ENCODE data around the gene LAMA1. TPM values are rescaled to one million over a fixed set of nuclear protein-coding genes. Genes with fewer than 3 reads are reported as not detected.

Gene LAMA1
- total RNA-seq, 1 experiment from 2014 or later: 11.3 TPM

GRCh38 chr18:7158216-7158615, 40.6 kb upstream of the LAMA1 start:
- Mint-ChIP-seq H3K27me3 (ENCODE audit: insufficient read depth, unreplicated experiment) (no peaks in the 10 kb centered on the region), H3K27ac (ENCODE audit: low read depth, unreplicated experiment) (no peak overlapping the region), H3K36me3 (ENCODE audit: insufficient read depth, unreplicated experiment) (no peaks in the 10 kb centered on the region), H3K9me3 (ENCODE audit: unreplicated experiment) (no peaks in the 10 kb centered on the region), H3K4me1 (ENCODE audit: insufficient read depth, unreplicated experiment) (peaks cover 5% of the 10 kb centered on the region), H3K4me3 (ENCODE audit: unreplicated experiment) (no peak overlapping the region)
- TF ChIP-seq CTCF (IDR thresholded peaks at IDR 0.05; ENCODE audit: unreplicated experiment): no peak
- peak; percentile 33 for DNase-seq (ENCODE audit: unreplicated experiment)
- intact Hi-C loops (cut with micrococcal nuclease): no loop called here
- POLR2A ChIA-PET: interaction anchor here (0.8 kb wide), 1 partner anchor 68 kb away, joined by 3 read pairs; no protein-coding TSS in a partner anchor
- BruUV-seq (replicated peaks): no TSS peak
- CTCF ChIA-PET: interaction anchor here (0.7 to 1.4 kb wide), 3 partner anchors 16 to 19 kb away, joined by 3 to 10 read pairs (median 4); no protein-coding TSS in a partner anchor

GRCh38 chr18:7157760-7158159, 40.2 kb upstream of the LAMA1 start:
- no peaks in the 10 kb centered on the region for H3K36me3 Mint-ChIP-seq (ENCODE audit: insufficient read depth, unreplicated experiment)
- peaks cover 5% of the 10 kb centered on the region for H3K4me1 Mint-ChIP-seq (ENCODE audit: insufficient read depth, unreplicated experiment)
- H3K9me3 Mint-ChIP-seq (ENCODE audit: unreplicated experiment): no peaks in the 10 kb centered on the region
- no peak overlapping the region for H3K27ac Mint-ChIP-seq (ENCODE audit: low read depth, unreplicated experiment)
- ChIA-PET POLR2A (no interaction called here), CTCF (interaction anchor here (0.7 to 1.1 kb wide), 2 partner anchors 15 to 17 kb away, joined by 3 to 4 read pairs; no protein-coding TSS in a partner anchor)
- intact Hi-C loops (cut with micrococcal nuclease): no loop called here
- DNase-seq (ENCODE audit: unreplicated experiment): no peak
- no peaks in the 10 kb centered on the region for H3K27me3 Mint-ChIP-seq (ENCODE audit: insufficient read depth, unreplicated experiment)
- TF ChIP-seq CTCF (IDR thresholded peaks at IDR 0.05; ENCODE audit: unreplicated experiment): no peak
- no peak overlapping the region for H3K4me3 Mint-ChIP-seq (ENCODE audit: unreplicated experiment)
- BruUV-seq (replicated peaks): no TSS peak

GRCh38 chr18:7155887-7156286, 38.3 kb upstream of the LAMA1 start:
- no peak for DNase-seq (ENCODE audit: unreplicated experiment)
- no peaks in the 10 kb centered on the region for H3K36me3 Mint-ChIP-seq (ENCODE audit: insufficient read depth, unreplicated experiment)
- ChIA-PET POLR2A (no interaction called here), CTCF (interaction anchor here (0.6 to 1.3 kb wide), 4 partner anchors 12 to 126 kb away, joined by 3 to 4 read pairs (median 3); no protein-coding TSS in a partner anchor)
- no peaks in the 10 kb centered on the region for H3K27me3 Mint-ChIP-seq (ENCODE audit: insufficient read depth, unreplicated experiment)
- no peak for TF ChIP-seq CTCF (IDR thresholded peaks at IDR 0.05; ENCODE audit: unreplicated experiment)
- H3K27ac Mint-ChIP-seq (ENCODE audit: low read depth, unreplicated experiment): no peak overlapping the region
- no TSS peak for BruUV-seq (replicated peaks)
- H3K9me3 Mint-ChIP-seq (ENCODE audit: unreplicated experiment): no peaks in the 10 kb centered on the region
- H3K4me3 Mint-ChIP-seq (ENCODE audit: unreplicated experiment): no peak overlapping the region
- intact Hi-C loops (cut with micrococcal nuclease): no loop called here
- no peaks in the 10 kb centered on the region for H3K4me1 Mint-ChIP-seq (ENCODE audit: insufficient read depth, unreplicated experiment)

GRCh38 chr18:7155092-7155491, 37.5 kb upstream of the LAMA1 start:
- no TSS peak for BruUV-seq (replicated peaks)
- no peak for DNase-seq (ENCODE audit: unreplicated experiment)
- Mint-ChIP-seq H3K27me3 (ENCODE audit: insufficient read depth, unreplicated experiment) (no peaks in the 10 kb centered on the region), H3K36me3 (ENCODE audit: insufficient read depth, unreplicated experiment) (peaks cover 1% of the 10 kb centered on the region), H3K4me3 (ENCODE audit: unreplicated experiment) (no peak overlapping the region), H3K4me1 (ENCODE audit: insufficient read depth, unreplicated experiment) (no peaks in the 10 kb centered on the region), H3K9me3 (ENCODE audit: unreplicated experiment) (no peaks in the 10 kb centered on the region), H3K27ac (ENCODE audit: low read depth, unreplicated experiment) (no peak overlapping the region)
- ChIA-PET POLR2A (no interaction called here), CTCF (interaction anchor here (1.2 to 1.3 kb wide), 2 partner anchors 18 to 123 kb away, joined by 3 read pairs; no protein-coding TSS in a partner anchor)
- TF ChIP-seq CTCF (IDR thresholded peaks at IDR 0.05; ENCODE audit: unreplicated experiment): no peak
- intact Hi-C loops (cut with micrococcal nuclease): no loop called here
